GM23338 (cell line): Measurements from ENCODE around the gene PCSK2.

Source experiments
- EZH2 ChIP-seq: fragments of 200-600 bp; sonication (generic); IDR thresholded peaks from one replicate; pipeline ENCODE4 v1.8.0; 2017; ENCODE audit warnings: antibody characterized with exemption, mild to moderate bottlenecking, low read depth; ENCODE audit not compliant: unreplicated experiment
- EZH2phosphoT487 ChIP-seq: fragments of 200-600 bp; sonication (generic); IDR thresholded peaks from one replicate; pipeline ENCODE4 v1.8.1; 2018; ENCODE audit warnings: antibody characterized with exemption; ENCODE audit not compliant: unreplicated experiment
- POLR2AphosphoS5 ChIP-seq: IDR thresholded peaks from 2 replicates; pipeline ENCODE4 v1.6.1; 2016; ENCODE audit warnings: antibody characterized with exemption, low read depth
- REST ChIP-seq: IDR thresholded peaks from one replicate; pipeline ENCODE4 v1.6.1; 2018; ENCODE audit warnings: antibody characterized with exemption; ENCODE audit not compliant: unreplicated experiment
- ZNF114 ChIP-seq: fragments of 250-450 bp; sonication (Bioruptor Pico); IDR thresholded peaks from 2 replicates; pipeline ENCODE4 v1.5.0; 2020; ENCODE audit warnings: mild to moderate bottlenecking, moderate library complexity
- ZNF331 ChIP-seq: fragments of 250-450 bp; sonication (Bioruptor Pico); IDR thresholded peaks from 2 replicates; pipeline ENCODE4 v1.5.0; 2020; ENCODE audit warnings: low read depth, mild to moderate bottlenecking, moderate library complexity
- TF ChIP-seq, protein P1 (sequence below), 2 experiments: fragments of 200-600 bp in 1 of 2; sonication (generic) in 1 of 2; conservative IDR thresholded peaks; 2 replicates each; pipeline versions ENCODE4 v1.5.1 to v1.6.1; 2016 to 2017; ENCODE audit warnings: antibody characterized with exemption in 2 of 2, low read depth in 2 of 2, mild to moderate bottlenecking in 2 of 2, moderate library complexity in 1 of 2
- TF ChIP-seq, protein P2 (sequence below): IDR thresholded peaks from 2 replicates; pipeline ENCODE4 v1.6.1; 2016; ENCODE audit warnings: antibody characterized with exemption

GRCh38 chr20:17508756-17509155 lies 281.9 kb downstream of the PCSK2 start:
- TF ChIP-seq, protein P1, sequence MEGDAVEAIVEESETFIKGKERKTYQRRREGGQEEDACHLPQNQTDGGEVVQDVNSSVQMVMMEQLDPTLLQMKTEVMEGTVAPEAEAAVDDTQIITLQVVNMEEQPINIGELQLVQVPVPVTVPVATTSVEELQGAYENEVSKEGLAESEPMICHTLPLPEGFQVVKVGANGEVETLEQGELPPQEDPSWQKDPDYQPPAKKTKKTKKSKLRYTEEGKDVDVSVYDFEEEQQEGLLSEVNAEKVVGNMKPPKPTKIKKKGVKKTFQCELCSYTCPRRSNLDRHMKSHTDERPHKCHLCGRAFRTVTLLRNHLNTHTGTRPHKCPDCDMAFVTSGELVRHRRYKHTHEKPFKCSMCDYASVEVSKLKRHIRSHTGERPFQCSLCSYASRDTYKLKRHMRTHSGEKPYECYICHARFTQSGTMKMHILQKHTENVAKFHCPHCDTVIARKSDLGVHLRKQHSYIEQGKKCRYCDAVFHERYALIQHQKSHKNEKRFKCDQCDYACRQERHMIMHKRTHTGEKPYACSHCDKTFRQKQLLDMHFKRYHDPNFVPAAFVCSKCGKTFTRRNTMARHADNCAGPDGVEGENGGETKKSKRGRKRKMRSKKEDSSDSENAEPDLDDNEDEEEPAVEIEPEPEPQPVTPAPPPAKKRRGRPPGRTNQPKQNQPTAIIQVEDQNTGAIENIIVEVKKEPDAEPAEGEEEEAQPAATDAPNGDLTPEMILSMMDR (conservative IDR thresholded peaks at IDR 0.05; ENCODE audit: low read depth in 2 of 2) = no peak
- TF ChIP-seq POLR2AphosphoS5 (no peak), ZNF114 (CRISPR knock-in tag) (no peak), EZH2 (no peak), REST (no peak), ZNF331 (no peak), EZH2phosphoT487 (no peak)
- TF ChIP-seq, protein P2, sequence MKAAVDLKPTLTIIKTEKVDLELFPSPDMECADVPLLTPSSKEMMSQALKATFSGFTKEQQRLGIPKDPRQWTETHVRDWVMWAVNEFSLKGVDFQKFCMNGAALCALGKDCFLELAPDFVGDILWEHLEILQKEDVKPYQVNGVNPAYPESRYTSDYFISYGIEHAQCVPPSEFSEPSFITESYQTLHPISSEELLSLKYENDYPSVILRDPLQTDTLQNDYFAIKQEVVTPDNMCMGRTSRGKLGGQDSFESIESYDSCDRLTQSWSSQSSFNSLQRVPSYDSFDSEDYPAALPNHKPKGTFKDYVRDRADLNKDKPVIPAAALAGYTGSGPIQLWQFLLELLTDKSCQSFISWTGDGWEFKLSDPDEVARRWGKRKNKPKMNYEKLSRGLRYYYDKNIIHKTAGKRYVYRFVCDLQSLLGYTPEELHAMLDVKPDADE = no peak
